ENCODE measurements around the gene CLDN22. TPM values are rescaled to one million over a fixed set of nuclear protein-coding genes. Genes with fewer than 3 reads are reported as not detected.

The CLDN22 gene
- total and polyA plus RNA-seq, 2 donors (not counting 1 experiment from before 2014, with no cell fraction given) = not detected

DNA sequence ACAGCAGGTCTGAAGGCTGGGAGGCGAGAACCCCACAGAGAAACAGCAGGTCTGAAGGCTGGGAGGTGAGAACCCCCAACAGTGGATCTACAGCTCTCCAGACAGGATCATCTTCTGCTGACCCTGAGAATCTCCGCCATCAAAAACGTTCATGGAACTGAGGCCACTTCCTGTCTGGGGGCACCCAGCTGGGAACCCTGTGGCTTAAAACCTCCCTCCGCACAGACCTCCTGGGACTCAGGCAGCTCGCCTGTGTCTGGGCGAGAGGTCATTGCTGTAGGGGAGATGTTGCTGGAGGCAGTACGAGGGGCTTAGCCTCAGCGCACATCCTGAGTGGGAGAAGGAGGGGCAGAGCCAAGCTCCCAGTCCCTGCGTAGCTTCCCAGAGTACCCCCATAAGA lies 17.3 kb upstream of the CLDN22 start:
- Histone ChIP-seq H3K27me3 (replicated peaks in 1 of 4; ENCODE audit: control extremely low read depth in 1 of 4, control insufficient read depth in 3 of 4, insufficient read depth in 4 of 4, low read length in 3 of 4) (peaks cover 0 to 4% (median 0%) of the 10 kb centered on the region in 4 experiments), H4K20me1 (ENCODE audit: control insufficient read depth, insufficient read depth, low read length, poor library complexity, severe bottlenecking) (no peaks in the 10 kb centered on the region), H3K9me3 (ENCODE audit: control extremely low read depth in 1 of 3, control insufficient read depth in 2 of 3, insufficient read depth in 1 of 3, low read length in 2 of 3) (no peaks in the 10 kb centered on the region), H3K27ac (ENCODE audit: low read length in 2 of 2) (no peak overlapping the region), H3K4me1 (ENCODE audit: control insufficient read depth in 2 of 2, insufficient read depth in 2 of 2, low read length in 2 of 2) (no peaks in the 10 kb centered on the region), H2AFZ (ENCODE audit: insufficient read depth, low read depth, low read length, poor library complexity, severe bottlenecking) (no peak overlapping the region), H3K4me2 (replicated peaks; ENCODE audit: low read depth, low read length, poor library complexity, severe bottlenecking) (no peak overlapping the region), H3K36me3 (replicated peaks in 1 of 2; ENCODE audit: control extremely low read depth in 1 of 2, control insufficient read depth in 1 of 2, extremely low read depth in 1 of 2, insufficient read depth in 2 of 2, low read length in 1 of 2) (no peaks in the 10 kb centered on the region), H3K4me3 (ENCODE audit: control extremely low read depth in 1 of 5, extremely low read depth in 1 of 5, insufficient read depth in 1 of 5, low read depth in 2 of 5, low read length in 4 of 5) (no peak overlapping the region), H3K79me2 (ENCODE audit: control insufficient read depth, insufficient read depth, low read length) (no peaks in the 10 kb centered on the region), H3K9ac (ENCODE audit: low read length) (no peak overlapping the region)
- H3K4me1 Mint-ChIP-seq = no peaks in the 10 kb centered on the region
- no peak for ATAC-seq (ENCODE audit: low read depth)
- POLR2A ChIA-PET = no interaction called here
- H3K9me3 Mint-ChIP-seq (ENCODE audit: insufficient read depth) = no peaks in the 10 kb centered on the region
- TF ChIP-seq CTCF (IDR thresholded peaks at IDR 0.05) (no peak), EZH2 (IDR thresholded peaks at IDR 0.05; ENCODE audit: borderline replicate concordance, insufficient read depth, low read depth, low read length, poor library complexity, severe bottlenecking) (no peak)
- 66% methylated on average over 5 of the region's 9 CpGs for WGBS (ENCODE audit: insufficient coverage)
- CTCF ChIA-PET = no interaction called here
- peaks cover 5% of the 10 kb centered on the region for H3K27me3 Mint-ChIP-seq
- no peak overlapping the region for H3K4me3 Mint-ChIP-seq
- DNase-seq = no peak
- intact Hi-C loops (cut with micrococcal nuclease) = no loop called here
- no peak overlapping the region for H3K27ac Mint-ChIP-seq

DNA sequence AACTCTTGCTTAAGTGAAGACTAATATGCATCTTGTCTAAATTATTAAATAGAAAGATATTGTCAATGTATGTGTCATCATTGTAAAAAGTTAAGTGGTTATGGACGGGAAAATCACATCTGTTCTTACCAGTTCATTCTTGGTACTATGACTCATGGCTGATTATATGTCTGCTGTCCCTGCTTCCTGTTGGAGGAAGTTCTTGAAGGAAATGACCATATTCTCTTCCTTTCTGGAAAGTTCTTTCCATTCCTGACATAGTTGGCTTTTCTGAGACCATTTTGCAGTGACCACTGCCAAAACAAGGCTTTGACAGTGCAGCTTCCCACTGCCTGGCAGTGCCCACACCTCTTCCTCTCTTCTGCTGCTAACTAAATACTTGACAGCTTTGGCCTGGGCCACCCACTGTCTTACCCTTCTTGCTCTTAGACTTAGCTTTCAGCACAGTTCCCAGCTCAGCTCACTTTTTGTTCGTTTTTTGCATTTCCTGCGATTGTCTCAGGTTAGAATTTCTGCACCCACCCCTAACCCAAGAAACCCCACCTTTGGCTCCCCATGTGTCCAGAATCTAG lies 15.4 kb upstream of the CLDN22 start:
- H3K4me3 Mint-ChIP-seq = no peak overlapping the region
- TF ChIP-seq CTCF (IDR thresholded peaks at IDR 0.05) (no peak), EZH2 (IDR thresholded peaks at IDR 0.05; ENCODE audit: borderline replicate concordance, insufficient read depth, low read depth, low read length, poor library complexity, severe bottlenecking) (no peak)
- POLR2A ChIA-PET = no interaction called here
- 20% methylated on average over 1 of the region's 3 CpGs for WGBS (ENCODE audit: insufficient coverage)
- no peak overlapping the region for H3K27ac ChIP-seq (ENCODE audit: low read length in 2 of 2)
- DNase-seq (no peak), ATAC-seq (ENCODE audit: low read depth) (no peak)
- no peak overlapping the region for H3K4me2 ChIP-seq (replicated peaks; ENCODE audit: low read depth, low read length, poor library complexity, severe bottlenecking)
- no peak overlapping the region for H2AFZ ChIP-seq (ENCODE audit: insufficient read depth, low read depth, low read length, poor library complexity, severe bottlenecking)
- no peak overlapping the region for H3K4me3 ChIP-seq (ENCODE audit: control extremely low read depth in 1 of 5, extremely low read depth in 1 of 5, insufficient read depth in 1 of 5, low read depth in 2 of 5, low read length in 4 of 5)
- H3K27ac Mint-ChIP-seq = no peak overlapping the region
- H4K20me1 ChIP-seq (ENCODE audit: control insufficient read depth, insufficient read depth, low read length, poor library complexity, severe bottlenecking) = no peaks in the 10 kb centered on the region
- no peaks in the 10 kb centered on the region for H3K36me3 ChIP-seq (replicated peaks in 1 of 2; ENCODE audit: control extremely low read depth in 1 of 2, control insufficient read depth in 1 of 2, extremely low read depth in 1 of 2, insufficient read depth in 2 of 2, low read length in 1 of 2)
- CTCF ChIA-PET = no interaction called here
- no peaks in the 10 kb centered on the region for H3K9me3 ChIP-seq (ENCODE audit: control extremely low read depth in 1 of 3, control insufficient read depth in 2 of 3, insufficient read depth in 1 of 3, low read length in 2 of 3)
- H3K4me1 Mint-ChIP-seq = no peaks in the 10 kb centered on the region
- H3K9me3 Mint-ChIP-seq (ENCODE audit: insufficient read depth) = no peaks in the 10 kb centered on the region
- no peak overlapping the region for H3K9ac ChIP-seq (ENCODE audit: low read length)
- peaks cover 0 to 4% (median 0%) of the 10 kb centered on the region in 4 experiments for H3K27me3 ChIP-seq (replicated peaks in 1 of 4; ENCODE audit: control extremely low read depth in 1 of 4, control insufficient read depth in 3 of 4, insufficient read depth in 4 of 4, low read length in 3 of 4)
- H3K4me1 ChIP-seq (ENCODE audit: control insufficient read depth in 2 of 2, insufficient read depth in 2 of 2, low read length in 2 of 2) = no peaks in the 10 kb centered on the region
- intact Hi-C loops (cut with micrococcal nuclease) = no loop called here
- no peaks in the 10 kb centered on the region for H3K79me2 ChIP-seq (ENCODE audit: control insufficient read depth, insufficient read depth, low read length)
- peaks cover 5% of the 10 kb centered on the region for H3K27me3 Mint-ChIP-seq

Data from B cell (primary cell).